HG02870 (cell line): ENCODE measurements around the gene SH2D3C.
"Not testable (repeated sequence)": the region's sequence is repeated elsewhere in the genome, so short reads cannot be mapped to it uniquely, and the experiment has no call there.

Experiments
- ATAC-seq: cut with Tn5 transposase; IDR thresholded peaks from one replicate; pipeline ENCODE4 v1.9.1; 2021; ENCODE audit warnings: mild to moderate bottlenecking, moderate library complexity; ENCODE audit not compliant: unreplicated experiment

The SH2D3C gene

GRCh38 chr9:127785933-127786772, 7.7 kb upstream of the SH2D3C start, which contains the start of gene CDK9:
Gene CDK9 (plus strand): TSS chr9:127786034. CDS start chr9:127786149, 115 bp downstream.
- ATAC-seq = peak; percentile 52

GRCh38 chr9:127785023-127785932, 6.8 kb upstream of the SH2D3C start:
- ATAC-seq = peak; percentile 51

GRCh38 chr9:127783111-127784008, 4.9 kb upstream of the SH2D3C start:
- ATAC-seq = no peak

GRCh38 chr9:127781806-127782205, 3.3 kb upstream of the SH2D3C start:
- ATAC-seq = no peak

GRCh38 chr9:127780909-127781308, 2.4 kb upstream of the SH2D3C start:
- not testable (repeated sequence) for ATAC-seq

- ATAC-seq = no peak
These were observed 1.8 kb upstream of the SH2D3C start for GRCh38 chr9:127780126-127780885.

- ATAC-seq = peak; percentile 46
These were observed 893 bp upstream of the SH2D3C start for GRCh38 chr9:127779136-127779981.

GRCh38 chr9:127777368-127777980, 992 bp downstream of the SH2D3C start:
- ATAC-seq = no peak

GRCh38 chr9:127776924-127777289, 1.6 kb downstream of the SH2D3C start:
- no peak for ATAC-seq

- peak; percentile 34 for ATAC-seq
These were observed 2.1 kb downstream of the SH2D3C start for GRCh38 chr9:127776195-127776923.

- no peak for ATAC-seq
These were observed 4.5 kb downstream of the SH2D3C start for GRCh38 chr9:127773981-127774380.

GRCh38 chr9:127773272-127773671, 5.2 kb downstream of the SH2D3C start:
- no peak for ATAC-seq

- ATAC-seq = no peak
These were observed 5.9 kb downstream of the SH2D3C start for GRCh38 chr9:127772603-127773002.

- ATAC-seq = no peak
These were observed 6.8 kb downstream of the SH2D3C start for GRCh38 chr9:127771570-127772189.

GRCh38 chr9:127770905-127771569, 7.4 kb downstream of the SH2D3C start:
- peak; percentile 89 for ATAC-seq

GRCh38 chr9:127770583-127770904, 7.9 kb downstream of the SH2D3C start:
- no peak for ATAC-seq

- ATAC-seq = no peak
These were observed 8.4 kb downstream of the SH2D3C start for GRCh38 chr9:127769929-127770582.
